ENCODE measurements around the gene HOMER3.

GRCh38 chr19:18899624-18900560 is 41.1 kb downstream of the HOMER3 start:
- no peak for TF ChIP-seq CTCF (IDR thresholded peaks at IDR 0.05; ENCODE audit: poor library complexity, severe bottlenecking)
- TF ChIP-seq SMC3 (conservative IDR thresholded peaks at IDR 0.05; ENCODE audit: poor library complexity) = no peak
